Neuronal stem cell (in vitro differentiated cells): ENCODE results near the gene TAS2R41.
A peak's percentile ranks its signal among the peaks of the same experiment; 100 is the strongest.

Experiments used
- DNase-seq: peaks from one replicate; pipeline ENCODE4 v3.0.0-alpha.2; 2013; ENCODE audit warnings: low spot score
- H2AFZ ChIP-seq: one replicate; pipeline ENCODE4 v1.6.1; 2013; ENCODE audit warnings: mild to moderate bottlenecking, low read length, inconsistent platforms
- H2AK5ac ChIP-seq: 2 replicates; pipeline ENCODE4 v1.6.1; 2013; ENCODE audit warnings: low read depth, mild to moderate bottlenecking, inconsistent platforms, low read length, moderate library complexity, mixed read lengths
- H2BK120ac ChIP-seq: 2 replicates; pipeline ENCODE4 v1.6.1; 2013; ENCODE audit warnings: low read depth, mild to moderate bottlenecking, inconsistent platforms, low read length, moderate library complexity, mixed read lengths
- H2BK12ac ChIP-seq: one replicate; pipeline ENCODE4 v1.6.1; 2013; ENCODE audit warnings: low read length, inconsistent platforms
- H2BK15ac ChIP-seq: 2 replicates; pipeline ENCODE4 v1.6.1; 2013; ENCODE audit warnings: mild to moderate bottlenecking, low read length, inconsistent platforms, mixed read lengths
- H2BK5ac ChIP-seq: one replicate; pipeline ENCODE4 v1.6.1; 2013; ENCODE audit warnings: inconsistent platforms, mild to moderate bottlenecking, low read length, moderate library complexity
- H3K14ac ChIP-seq: one replicate; pipeline ENCODE4 v1.6.1; 2013; ENCODE audit warnings: low read length, inconsistent platforms
- H3K18ac ChIP-seq: 2 replicates; pipeline ENCODE4 v1.6.1; 2013; ENCODE audit warnings: low read length, inconsistent platforms
- H3K23ac ChIP-seq: 2 replicates; pipeline ENCODE4 v1.6.1; 2013; ENCODE audit warnings: low read depth, mild to moderate bottlenecking, mixed read lengths, low read length, inconsistent platforms; ENCODE audit not compliant: poor library complexity
- H3K27ac ChIP-seq: replicated peaks from 3 replicates; pipeline ENCODE4 v1.5.1; 2013; ENCODE audit warnings: low read length, inconsistent platforms
- H3K27me3 ChIP-seq, 3 experiments: 2 replicates each; pipeline ENCODE4 v1.6.1; 2013; ENCODE audit warnings: low read length in 3 of 3, mild to moderate bottlenecking in 2 of 3, inconsistent platforms in 1 of 3, low read depth in 1 of 3, mixed read lengths in 1 of 3, moderate library complexity in 1 of 3; ENCODE audit not compliant: control insufficient read depth in 3 of 3, insufficient read depth in 3 of 3
- H3K36me3 ChIP-seq, 2 donors: replicated peaks in 1 of 2; 2 replicates each; pipeline ENCODE4 v1.6.1; 2013; ENCODE audit warnings: low read length in 2 of 2; ENCODE audit not compliant: control insufficient read depth in 2 of 2, insufficient read depth in 2 of 2
- H3K4ac ChIP-seq: 2 replicates; pipeline ENCODE4 v1.6.1; 2013; ENCODE audit warnings: inconsistent platforms, mild to moderate bottlenecking, low read length, moderate library complexity
- H3K4me1 ChIP-seq, 2 donors: 1 replicate in 1 of 2; 2 replicates in 1 of 2; pipeline ENCODE4 v1.6.1; 2013; ENCODE audit warnings: low read length in 2 of 2, low read depth in 1 of 2; ENCODE audit not compliant: control insufficient read depth in 2 of 2, insufficient read depth in 1 of 2
- H3K4me2 ChIP-seq: one replicate; pipeline ENCODE4 v1.6.1; 2013; ENCODE audit warnings: mild to moderate bottlenecking, low read length, inconsistent platforms; ENCODE audit not compliant: insufficient read depth, poor library complexity, severe bottlenecking
- H3K4me3 ChIP-seq, 2 donors: 2 replicates each; pipeline ENCODE4 v1.5.1; 2013; ENCODE audit warnings: low read length in 2 of 2, mild to moderate bottlenecking in 2 of 2, inconsistent platforms in 1 of 2, moderate library complexity in 1 of 2
- H3K79me1 ChIP-seq: one replicate; pipeline ENCODE4 v1.6.1; 2013; ENCODE audit warnings: low read depth, mild to moderate bottlenecking, inconsistent platforms, low read length, moderate library complexity
- H3K9ac ChIP-seq: one replicate; pipeline ENCODE4 v1.6.1; 2013; ENCODE audit warnings: mild to moderate bottlenecking, low read depth, low read length, inconsistent platforms; ENCODE audit not compliant: poor library complexity
- H3K9me3 ChIP-seq, 2 donors: replicated peaks in 1 of 2; 2 replicates each; pipeline versions ENCODE3 to v1.6.1; 2013; ENCODE audit warnings: low read length in 2 of 2, mild to moderate bottlenecking in 2 of 2, inconsistent platforms in 1 of 2, low read depth in 1 of 2, mixed read lengths in 1 of 2, moderate library complexity in 1 of 2; ENCODE audit not compliant: control insufficient read depth in 2 of 2, insufficient read depth in 1 of 2
- H4K8ac ChIP-seq: one replicate; pipeline ENCODE4 v1.6.1; 2013; ENCODE audit warnings: low read depth, mild to moderate bottlenecking, inconsistent platforms, low read length, moderate library complexity
- H4K91ac ChIP-seq: one replicate; pipeline ENCODE4 v1.6.1; 2013; ENCODE audit warnings: low read length, low read depth, mild to moderate bottlenecking, inconsistent platforms; ENCODE audit not compliant: poor library complexity
- WGBS, 2 donors: extraction: QIAGEN DNeasy Blood & Tissue Kit; methylation state at CpG; one replicate each; pipeline ENCODE4 v1.1.7; 2013; ENCODE audit warnings: missing lambda C conversion rate in 2 of 2, mixed read lengths in 1 of 2; ENCODE audit not compliant: insufficient read length in 2 of 2, insufficient replicate concordance in 1 of 2; ENCODE audit errors: extremely low coverage in 2 of 2; 5-methylcytosine and 5-hydroxymethylcytosine counted together

The TAS2R41 gene

GRCh38 chr7:143499743-143500348, 22.2 kb downstream of the TAS2R41 start:
- Histone ChIP-seq H3K4ac (no peak overlapping the region), H3K36me3 (no peaks in the 10 kb centered on the region), H2BK120ac (no peak overlapping the region), H3K23ac (no peak overlapping the region), H2AK5ac (no peak overlapping the region), H2BK5ac (no peak overlapping the region), H3K79me1 (no peaks in the 10 kb centered on the region), H2BK15ac (no peak overlapping the region), H2BK12ac (no peak overlapping the region), H3K9me3 (no peaks in the 10 kb centered on the region), H3K9ac (no peak overlapping the region), H3K4me3 (no peak overlapping the region), H3K27me3 (no peaks in the 10 kb centered on the region), H4K8ac (no peak overlapping the region), H4K91ac (no peak overlapping the region), H3K14ac (no peak overlapping the region), H3K27ac (no peak overlapping the region), H3K18ac (no peak overlapping the region), H3K4me2 (no peak overlapping the region), H2AFZ (no peak overlapping the region), H3K4me1 (no peaks in the 10 kb centered on the region)
- no peak for DNase-seq
- WGBS, 2 donors, result no CpG with 5 or more reads among the region's 8 CpGs

- no peak overlapping the region for H3K14ac ChIP-seq
- DNase-seq, result no peak
Measured at GRCh38 chr7:143503261-143503660, 25.6 kb downstream of the TAS2R41 start.

GRCh38 chr7:143504215-143504936, 26.7 kb downstream of the TAS2R41 start:
- H3K9me3 ChIP-seq, result no peaks in the 10 kb centered on the region
- no peak overlapping the region for H3K9ac ChIP-seq
- H3K27me3 ChIP-seq, result no peaks in the 10 kb centered on the region
- no peak overlapping the region for H3K4ac ChIP-seq
- H3K79me1 ChIP-seq, result no peaks in the 10 kb centered on the region
- peak overlapping the region; percentile 55 for H4K8ac ChIP-seq
- H3K23ac ChIP-seq, result no peak overlapping the region
- H3K18ac ChIP-seq, result no peak overlapping the region
- H4K91ac ChIP-seq, result no peak overlapping the region
- no peak overlapping the region for H2AFZ ChIP-seq
- H3K14ac ChIP-seq, result no peak overlapping the region
- H2BK12ac ChIP-seq, result no peak overlapping the region
- no peak overlapping the region for H2BK120ac ChIP-seq
- DNase-seq, result no peak
- no peak overlapping the region for H2BK5ac ChIP-seq
- no peak overlapping the region for H3K4me2 ChIP-seq
- H2AK5ac ChIP-seq, result no peak overlapping the region
- H3K4me1 ChIP-seq, result no peaks in the 10 kb centered on the region
- H3K4me3 ChIP-seq, result no peak overlapping the region
- no CpG with 5 or more reads among the region's 5 CpGs for WGBS, 2 donors
- H2BK15ac ChIP-seq, result no peak overlapping the region
- H3K36me3 ChIP-seq, result no peaks in the 10 kb centered on the region
- no peak overlapping the region for H3K27ac ChIP-seq

More at GRCh38 chr7:143503261-143503660, 25.6 kb downstream of the TAS2R41 start:
- Histone ChIP-seq H2BK5ac (no peak overlapping the region), H3K79me1 (no peaks in the 10 kb centered on the region), H2BK12ac (no peak overlapping the region), H3K36me3 (no peaks in the 10 kb centered on the region), H2AFZ (no peak overlapping the region), H3K4me3 (no peak overlapping the region), H3K4ac (no peak overlapping the region), H3K23ac (no peak overlapping the region), H3K27me3 (no peaks in the 10 kb centered on the region), H4K91ac (no peak overlapping the region), H4K8ac (no peak overlapping the region), H2AK5ac (no peak overlapping the region), H3K9me3 (no peaks in the 10 kb centered on the region), H3K4me1 (no peaks in the 10 kb centered on the region), H2BK15ac (no peak overlapping the region), H2BK120ac (no peak overlapping the region), H3K27ac (no peak overlapping the region), H3K9ac (no peak overlapping the region), H3K4me2 (no peak overlapping the region), H3K18ac (no peak overlapping the region)
- WGBS, 2 donors, result no CpG with 5 or more reads among the region's 2 CpGs

DNA sequence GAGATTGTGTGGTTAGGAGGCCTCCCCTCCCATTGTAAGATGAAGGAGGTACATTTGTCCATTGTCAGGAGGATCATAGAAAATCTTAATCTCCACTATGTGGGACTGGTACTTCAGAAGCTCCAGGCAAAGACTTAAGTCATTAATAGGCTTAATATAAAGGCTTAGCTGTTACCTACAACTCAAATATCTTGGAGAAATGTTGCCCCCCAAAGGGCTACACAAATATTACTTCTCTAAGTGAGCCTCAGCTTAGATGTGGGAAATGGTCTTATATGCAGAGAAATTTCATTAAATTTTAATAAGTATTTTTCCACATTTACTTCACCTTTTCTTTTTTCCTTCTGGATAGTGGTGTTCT, 27.2 kb downstream of the TAS2R41 start:
- Histone ChIP-seq H3K9me3 (no peaks in the 10 kb centered on the region), H3K9ac (no peak overlapping the region), H2BK120ac (no peak overlapping the region), H3K79me1 (no peaks in the 10 kb centered on the region), H3K27me3 (no peaks in the 10 kb centered on the region), H2AK5ac (no peak overlapping the region), H3K18ac (no peak overlapping the region), H3K4ac (no peak overlapping the region), H3K27ac (no peak overlapping the region), H2BK15ac (no peak overlapping the region), H3K4me2 (no peak overlapping the region), H4K8ac (no peak overlapping the region), H3K4me3 (no peak overlapping the region), H2AFZ (no peak overlapping the region), H3K14ac (no peak overlapping the region), H2BK5ac (no peak overlapping the region), H3K23ac (no peak overlapping the region), H2BK12ac (no peak overlapping the region), H4K91ac (no peak overlapping the region), H3K4me1 (no peaks in the 10 kb centered on the region), H3K36me3 (no peaks in the 10 kb centered on the region)
- no peak for DNase-seq
